Aorta (tissue), 5 donors: Measurements from ENCODE around the gene TOX3. TPM values are rescaled to one million over a fixed set of nuclear protein-coding genes. Genes with fewer than 3 reads are reported as not detected.

Source experiments
- ATAC-seq: fragments of 200-7000 bp; cut with Tn5 transposase; one replicate; pipeline ENCODE4 v1.9.1; 2022; ENCODE audit warnings: moderate library complexity; ENCODE audit not compliant: low FRiP score
- DNase-seq, 2 donors: peaks; one replicate each; pipeline ENCODE4 v3.0.0-alpha.2; 2020
- H3K27ac ChIP-seq, 2 donors: one replicate each; pipeline ENCODE4 v1.5.1; 2013; ENCODE audit warnings: low read length in 2 of 2, mild to moderate bottlenecking in 2 of 2, moderate library complexity in 2 of 2, control low read depth in 1 of 2, inconsistent platforms in 1 of 2, low read depth in 1 of 2
- H3K27me3 ChIP-seq, 2 donors: one replicate each; pipeline ENCODE4 v1.6.1; 2013; ENCODE audit warnings: control low read depth in 1 of 2, low read length in 1 of 2, mild to moderate bottlenecking in 1 of 2, moderate library complexity in 1 of 2; ENCODE audit not compliant: insufficient read depth in 2 of 2, control insufficient read depth in 1 of 2
- H3K36me3 ChIP-seq, 2 donors: one replicate each; pipeline ENCODE4 v1.6.1; 2013; ENCODE audit warnings: control low read depth in 1 of 2, low read length in 1 of 2, mild to moderate bottlenecking in 1 of 2; ENCODE audit not compliant: insufficient read depth in 2 of 2, control insufficient read depth in 1 of 2
- H3K4me1 ChIP-seq, 2 donors: one replicate each; pipeline ENCODE4 v1.6.1; 2013; ENCODE audit warnings: low read length in 2 of 2, control low read depth in 1 of 2, mild to moderate bottlenecking in 1 of 2, moderate library complexity in 1 of 2; ENCODE audit not compliant: insufficient read depth in 2 of 2, control insufficient read depth in 1 of 2
- H3K4me3 ChIP-seq, 2 donors: one replicate each; pipeline ENCODE4 v1.5.1; 2013; ENCODE audit warnings: low read length in 2 of 2, control low read depth in 1 of 2, mild to moderate bottlenecking in 1 of 2
- H3K9me3 ChIP-seq: one replicate; pipeline ENCODE4 v1.6.1; 2013; ENCODE audit warnings: mild to moderate bottlenecking, low read length; ENCODE audit not compliant: control insufficient read depth
- WGBS, 2 donors: extraction: QIAGEN DNeasy Blood & Tissue Kit; methylation state at CpG; one replicate each; pipeline ENCODE4 v1.1.7; 2013; 5-methylcytosine and 5-hydroxymethylcytosine counted together
- intact Hi-C, 2 donors: fragments of 100-400 bp; cut with DNase I; formaldehyde crosslinking; loops; one replicate each; pipeline versions ENCODE4 v1.14.2 to v1.15.0; 2022
- polyA plus RNA-seq, 2 donors: library from polyadenylated mRNA; stranded (reverse); fragments of 200-250 nt; gene quantifications; one replicate each; pipeline ENCODE4 v1.2.3, GENCODE V29; 2013
- total RNA-seq, 2 donors: library from RNA; stranded (reverse); fragmentation: NEBNext Ultra II Directional; extraction: Animal tissue kit (Norgen Biotek cat#: 25700); gene quantifications; one replicate each; pipeline ENCODE4 v1.2.1, GENCODE V29; 2021
- donor health status: healthy with polysubstance abuse.
- donor health status: Bipolar disorder and iron deficiency.
- donor health status: DM: no; HTN: no; CAD: no.
- donor health status: DM: no; HTN: no; CAD: no.
- donor health status: DM: yes; HTN: yes; CAD: no.

TOX3 gene
- total and polyA plus RNA-seq, 4 donors = 1.3 TPM; not detected in 3

- 78 to 87% methylated on average over 4 of the region's 4 CpGs for WGBS, 2 donors
- no peak for DNase-seq
- H3K4me1 ChIP-seq = no peaks in the 10 kb centered on the region
- intact Hi-C loops = no loop called here
- no peaks in the 10 kb centered on the region for H3K36me3 ChIP-seq
- ATAC-seq = no peak
- peaks cover 1% of the 10 kb centered on the region for H3K9me3 ChIP-seq
- no peak overlapping the region for H3K27ac ChIP-seq
- no peaks in the 10 kb centered on the region for H3K27me3 ChIP-seq
- no peak overlapping the region for H3K4me3 ChIP-seq
These were observed 72.3 kb downstream of the TOX3 start for GRCh38 chr16:52474679-52475078.

GRCh38 chr16:52473096-52473495 is 73.8 kb downstream of the TOX3 start:
- Histone ChIP-seq H3K4me3 (no peak overlapping the region), H3K36me3 (no peaks in the 10 kb centered on the region), H3K4me1 (no peaks in the 10 kb centered on the region), H3K27me3 (no peaks in the 10 kb centered on the region), H3K9me3 (peaks cover 1% of the 10 kb centered on the region), H3K27ac (no peak overlapping the region)
- 77 to 83% methylated on average over 5 of the region's 5 CpGs for WGBS, 2 donors
- intact Hi-C loops = no loop called here
- no peak for DNase-seq
- no peak for ATAC-seq

GRCh38 chr16:52471650-52472370 is 75.1 kb downstream of the TOX3 start:
- Histone ChIP-seq H3K27me3 (no peaks in the 10 kb centered on the region), H3K9me3 (peaks cover 1% of the 10 kb centered on the region), H3K36me3 (no peaks in the 10 kb centered on the region), H3K4me3 (no peak overlapping the region), H3K27ac (no peak overlapping the region), H3K4me1 (no peaks in the 10 kb centered on the region)
- 75 to 81% methylated on average over 7 of the region's 7 CpGs for WGBS, 2 donors
- intact Hi-C loops = no loop called here
- no peak for DNase-seq
- ATAC-seq = no peak

- Histone ChIP-seq H3K27ac (no peak overlapping the region), H3K36me3 (no peaks in the 10 kb centered on the region)
- 75 to 76% methylated on average over 6 of the region's 6 CpGs for WGBS, 2 donors
These were observed 76.4 kb downstream of the TOX3 start for GRCh38 chr16:52470585-52470984.

GRCh38 chr16:52469775-52470174 is 77.2 kb downstream of the TOX3 start:
- Histone ChIP-seq H3K4me1 (no peaks in the 10 kb centered on the region), H3K9me3 (peaks cover 1% of the 10 kb centered on the region), H3K4me3 (no peak overlapping the region), H3K27ac (no peak overlapping the region), H3K36me3 (no peaks in the 10 kb centered on the region), H3K27me3 (no peaks in the 10 kb centered on the region)
- ATAC-seq (no peak), DNase-seq (no peak)
- intact Hi-C loops = no loop called here
- 29 to 38% methylated on average over 3 of the region's 3 CpGs for WGBS, 2 donors

More at GRCh38 chr16:52470585-52470984, 76.4 kb downstream of the TOX3 start:
- DNase-seq (no peak), ATAC-seq (no peak)
- Histone ChIP-seq H3K27me3 (no peaks in the 10 kb centered on the region), H3K9me3 (peaks cover 1% of the 10 kb centered on the region), H3K4me1 (no peaks in the 10 kb centered on the region), H3K4me3 (no peak overlapping the region)
- intact Hi-C loops = no loop called here

GRCh38 chr16:52469091-52469490 is 77.9 kb downstream of the TOX3 start:
- DNase-seq (no peak), ATAC-seq (no peak)
- no peaks in the 10 kb centered on the region for H3K4me1 ChIP-seq
- H3K27me3 ChIP-seq = no peaks in the 10 kb centered on the region
- intact Hi-C loops = no loop called here
- H3K9me3 ChIP-seq = no peaks in the 10 kb centered on the region
- H3K4me3 ChIP-seq = no peak overlapping the region
- WGBS, 2 donors = 13 to 25% methylated on average over 6 of the region's 6 CpGs
- H3K27ac ChIP-seq = no peak overlapping the region
- no peaks in the 10 kb centered on the region for H3K36me3 ChIP-seq

GRCh38 chr16:52467753-52468152 is 79.2 kb downstream of the TOX3 start:
- DNase-seq (no peak), ATAC-seq (no peak)
- Histone ChIP-seq H3K27me3 (no peaks in the 10 kb centered on the region), H3K4me1 (no peaks in the 10 kb centered on the region), H3K27ac (no peak overlapping the region), H3K4me3 (no peak overlapping the region), H3K36me3 (no peaks in the 10 kb centered on the region), H3K9me3 (no peaks in the 10 kb centered on the region)
- WGBS, 2 donors = 91 to 99% methylated on average over 1 of the region's 1 CpG
- intact Hi-C loops = no loop called here

GRCh38 chr16:52466994-52467393 is 79.9 kb downstream of the TOX3 start:
- Histone ChIP-seq H3K27me3 (no peaks in the 10 kb centered on the region), H3K27ac (no peak overlapping the region), H3K9me3 (no peaks in the 10 kb centered on the region), H3K4me1 (no peaks in the 10 kb centered on the region), H3K4me3 (no peak overlapping the region), H3K36me3 (no peaks in the 10 kb centered on the region)
- DNase-seq (no peak), ATAC-seq (no peak)
- WGBS, 2 donors = 59 to 64% methylated on average over 3 of the region's 3 CpGs
- intact Hi-C loops = no loop called here

GRCh38 chr16:52465711-52466267 is 81.2 kb downstream of the TOX3 start:
- Histone ChIP-seq H3K27me3 (no peaks in the 10 kb centered on the region), H3K27ac (no peak overlapping the region), H3K4me3 (no peak overlapping the region), H3K9me3 (no peaks in the 10 kb centered on the region), H3K36me3 (no peaks in the 10 kb centered on the region), H3K4me1 (no peaks in the 10 kb centered on the region)
- ATAC-seq = no peak
- no peak for DNase-seq
- intact Hi-C loops = no loop called here
- 70 to 71% methylated on average over 5 of the region's 5 CpGs for WGBS, 2 donors
